Chondrocyte (in vitro differentiated cells): ENCODE data around the gene IGFBP2. TPM values are rescaled to one million over a fixed set of nuclear protein-coding genes. Genes with fewer than 3 reads are reported as not detected.

Experiments used
- DNase-seq: peaks from one replicate; pipeline ENCODE4 v3.0.0; 2021; ENCODE audit warnings: mixed read lengths, low spot score
- H3K27ac Mint-ChIP-seq: one replicate; pipeline ENCODE4 v1.8.0; 2021; ENCODE audit warnings: mild to moderate bottlenecking, moderate library complexity, mixed read lengths; ENCODE audit not compliant: unreplicated experiment
- H3K27me3 Mint-ChIP-seq: 2 replicates; pipeline ENCODE4 v1.8.0; 2021; ENCODE audit warnings: low read depth, mixed read lengths
- H3K36me3 Mint-ChIP-seq: 2 replicates; pipeline ENCODE4 v1.8.0; 2021; ENCODE audit warnings: low read depth, mixed read lengths
- H3K4me1 Mint-ChIP-seq: 2 replicates; pipeline ENCODE4 v1.8.0; 2021; ENCODE audit warnings: low read depth, mild to moderate bottlenecking, mixed read lengths
- H3K4me3 Mint-ChIP-seq: one replicate; pipeline ENCODE4 v1.8.0; 2021; ENCODE audit warnings: mild to moderate bottlenecking, moderate library complexity, mixed read lengths; ENCODE audit not compliant: unreplicated experiment
- H3K9me3 Mint-ChIP-seq: 2 replicates; pipeline ENCODE4 v1.8.0; 2021; ENCODE audit warnings: low read depth, mixed read lengths
- total RNA-seq: library from RNA; stranded (reverse); gene quantifications from 3 replicates; pipeline ENCODE4 v1.2.1, GENCODE V29; 2021
- TF ChIP-seq, protein P1 (sequence below): fragments of 200-600 bp; sonication (generic); IDR thresholded peaks from 2 replicates; pipeline ENCODE4 v1.5.0; 2021; ENCODE audit warnings: antibody characterized with exemption, mild to moderate bottlenecking, moderate library complexity

IGFBP2 gene
- total RNA-seq, 1 donor from 2014 or later, result 1,848 TPM

DNA sequence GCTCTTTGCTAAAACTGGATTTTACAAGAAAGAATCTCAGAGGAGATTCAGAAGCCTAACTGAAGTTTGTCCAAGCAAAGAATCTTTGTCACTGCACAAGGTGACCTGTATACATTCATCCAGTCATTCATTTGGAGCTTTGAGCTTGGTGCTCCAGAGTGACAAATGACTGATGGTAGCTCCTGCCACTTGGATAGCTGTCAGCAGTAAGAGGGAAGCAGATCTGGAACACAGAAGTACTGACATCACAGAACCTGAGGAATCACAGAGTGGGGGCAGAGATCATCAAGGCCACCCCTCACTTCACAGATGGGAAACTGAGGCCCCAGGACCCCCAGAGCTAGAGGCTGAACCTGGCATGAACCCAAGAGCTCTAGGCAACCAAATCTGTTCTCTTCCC lies 28.8 kb upstream of the IGFBP2 start:
- Mint-ChIP-seq H3K9me3 (no peaks in the 10 kb centered on the region), H3K27ac (no peak overlapping the region), H3K4me1 (peaks cover 6% of the 10 kb centered on the region), H3K36me3 (peaks cover 4% of the 10 kb centered on the region), H3K27me3 (peaks cover 11% of the 10 kb centered on the region), H3K4me3 (no peak overlapping the region)
- no peak for DNase-seq
- TF ChIP-seq, protein P1, sequence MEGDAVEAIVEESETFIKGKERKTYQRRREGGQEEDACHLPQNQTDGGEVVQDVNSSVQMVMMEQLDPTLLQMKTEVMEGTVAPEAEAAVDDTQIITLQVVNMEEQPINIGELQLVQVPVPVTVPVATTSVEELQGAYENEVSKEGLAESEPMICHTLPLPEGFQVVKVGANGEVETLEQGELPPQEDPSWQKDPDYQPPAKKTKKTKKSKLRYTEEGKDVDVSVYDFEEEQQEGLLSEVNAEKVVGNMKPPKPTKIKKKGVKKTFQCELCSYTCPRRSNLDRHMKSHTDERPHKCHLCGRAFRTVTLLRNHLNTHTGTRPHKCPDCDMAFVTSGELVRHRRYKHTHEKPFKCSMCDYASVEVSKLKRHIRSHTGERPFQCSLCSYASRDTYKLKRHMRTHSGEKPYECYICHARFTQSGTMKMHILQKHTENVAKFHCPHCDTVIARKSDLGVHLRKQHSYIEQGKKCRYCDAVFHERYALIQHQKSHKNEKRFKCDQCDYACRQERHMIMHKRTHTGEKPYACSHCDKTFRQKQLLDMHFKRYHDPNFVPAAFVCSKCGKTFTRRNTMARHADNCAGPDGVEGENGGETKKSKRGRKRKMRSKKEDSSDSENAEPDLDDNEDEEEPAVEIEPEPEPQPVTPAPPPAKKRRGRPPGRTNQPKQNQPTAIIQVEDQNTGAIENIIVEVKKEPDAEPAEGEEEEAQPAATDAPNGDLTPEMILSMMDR, result no peak

GRCh38 chr2:216606551-216607276 lies 26.5 kb upstream of the IGFBP2 start:
- H3K4me3 Mint-ChIP-seq, result no peak overlapping the region

DNA sequence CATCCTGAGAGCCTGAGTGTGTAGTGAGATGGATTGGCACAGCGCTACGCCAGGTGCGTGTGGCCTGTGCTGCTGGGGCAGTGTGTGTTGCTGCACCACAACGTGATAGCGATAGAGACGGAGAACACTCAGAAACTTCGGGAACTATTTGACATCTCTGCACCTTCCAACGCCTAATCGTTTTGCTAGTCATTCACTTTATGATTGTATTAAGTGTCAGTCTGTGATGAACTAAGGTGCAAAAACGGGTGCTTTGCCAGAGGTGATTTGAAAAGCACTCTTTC lies 26.0 kb upstream of the IGFBP2 start:
- TF ChIP-seq, protein P1, result no peak
- no peak for DNase-seq
- Mint-ChIP-seq H3K4me1 (peaks cover 6% of the 10 kb centered on the region), H3K27ac (no peak overlapping the region), H3K27me3 (peaks cover 11% of the 10 kb centered on the region), H3K36me3 (peaks cover 4% of the 10 kb centered on the region), H3K4me3 (no peak overlapping the region), H3K9me3 (no peaks in the 10 kb centered on the region)

More at GRCh38 chr2:216606551-216607276, 26.5 kb upstream of the IGFBP2 start:
- Mint-ChIP-seq H3K4me1 (peaks cover 6% of the 10 kb centered on the region), H3K27ac (no peak overlapping the region), H3K9me3 (no peaks in the 10 kb centered on the region), H3K36me3 (peaks cover 4% of the 10 kb centered on the region), H3K27me3 (peaks cover 11% of the 10 kb centered on the region)
- TF ChIP-seq, protein P1, result no peak
- no peak for DNase-seq

DNA sequence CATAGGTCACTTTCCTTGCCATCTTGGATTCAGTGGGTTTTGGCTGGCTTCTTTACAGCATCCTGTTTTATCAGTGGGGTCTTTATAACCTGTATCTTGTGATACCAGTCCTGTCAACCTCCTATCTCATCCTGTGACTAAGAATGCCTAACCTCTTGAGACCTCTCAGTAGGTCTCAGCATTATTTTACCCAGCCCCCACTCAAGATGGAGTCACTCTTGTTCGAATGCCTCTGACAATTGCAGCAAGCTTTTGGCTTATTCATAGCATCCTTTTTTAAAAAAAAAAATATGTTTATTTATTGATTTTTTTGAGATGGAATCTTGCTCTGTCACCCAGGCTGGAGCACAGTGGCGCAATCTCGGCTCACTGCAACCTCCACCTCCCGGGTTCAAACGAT lies 24.7 kb upstream of the IGFBP2 start:
- peaks cover 6% of the 10 kb centered on the region for H3K4me1 Mint-ChIP-seq
- no peak for DNase-seq
- H3K27me3 Mint-ChIP-seq, result peaks cover 11% of the 10 kb centered on the region
- H3K36me3 Mint-ChIP-seq, result peaks cover 4% of the 10 kb centered on the region
- TF ChIP-seq, protein P1, result no peak
- H3K4me3 Mint-ChIP-seq, result no peak overlapping the region
- no peak overlapping the region for H3K27ac Mint-ChIP-seq
- H3K9me3 Mint-ChIP-seq, result no peaks in the 10 kb centered on the region

GRCh38 chr2:216615298-216616082 lies 17.7 kb upstream of the IGFBP2 start:
- H3K27me3 Mint-ChIP-seq, result no peaks in the 10 kb centered on the region

More at GRCh38 chr2:216615298-216616082, 17.7 kb upstream of the IGFBP2 start:
- H3K4me1 Mint-ChIP-seq, result peaks cover 19% of the 10 kb centered on the region
- H3K36me3 Mint-ChIP-seq, result no peaks in the 10 kb centered on the region
- H3K4me3 Mint-ChIP-seq, result no peak overlapping the region
- H3K9me3 Mint-ChIP-seq, result no peaks in the 10 kb centered on the region
- TF ChIP-seq, protein P1, result no peak
- no peak for DNase-seq
- no peak overlapping the region for H3K27ac Mint-ChIP-seq
